ENCODE results near the gene LY6G5C.

DNA sequence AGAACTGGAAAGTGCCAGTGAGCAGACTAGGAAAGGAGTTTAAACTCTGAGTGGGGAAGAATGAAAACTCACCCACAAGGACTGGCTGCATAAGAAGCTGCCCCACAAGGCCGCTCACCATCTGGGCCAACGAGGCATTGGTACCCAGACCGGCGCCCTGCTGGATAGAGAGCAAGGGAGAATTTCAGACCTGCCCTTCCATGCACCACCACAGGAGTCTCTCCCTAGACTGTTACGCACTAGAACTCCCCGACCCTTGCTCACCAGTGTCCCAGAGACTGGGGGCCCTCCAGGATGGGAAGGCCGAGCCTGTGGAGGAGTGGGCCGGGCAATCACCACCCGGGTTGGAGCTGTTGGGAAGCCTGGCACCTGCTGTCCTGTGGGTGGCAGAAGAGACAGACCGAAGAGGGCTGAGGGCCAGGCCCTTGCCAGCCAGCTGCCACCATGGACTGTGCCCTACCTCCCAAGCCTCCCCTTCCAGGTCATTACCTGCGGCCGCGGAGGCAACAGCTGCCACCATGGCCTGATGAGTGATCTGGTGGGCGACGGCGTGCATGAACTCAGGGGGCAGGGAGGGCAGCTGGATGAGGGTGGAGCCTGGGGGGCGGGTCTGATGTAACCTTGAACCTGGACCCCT, 36.9 kb downstream of the LY6G5C start:
- TF ChIP-seq YY1 (IDR thresholded peaks at IDR 0.05; ENCODE audit: insufficient read depth, insufficient read length) (no peak), SUZ12 (IDR thresholded peaks at IDR 0.05; ENCODE audit: extremely low read depth, insufficient read depth, insufficient read length) (no peak), ZNF274 (IDR thresholded peaks at IDR 0.05; ENCODE audit: low read depth, low read length) (no peak)

Measured in NT2/D1 (cell line).